ENCODE results near the gene MGRN1.

MGRN1 gene

DNA sequence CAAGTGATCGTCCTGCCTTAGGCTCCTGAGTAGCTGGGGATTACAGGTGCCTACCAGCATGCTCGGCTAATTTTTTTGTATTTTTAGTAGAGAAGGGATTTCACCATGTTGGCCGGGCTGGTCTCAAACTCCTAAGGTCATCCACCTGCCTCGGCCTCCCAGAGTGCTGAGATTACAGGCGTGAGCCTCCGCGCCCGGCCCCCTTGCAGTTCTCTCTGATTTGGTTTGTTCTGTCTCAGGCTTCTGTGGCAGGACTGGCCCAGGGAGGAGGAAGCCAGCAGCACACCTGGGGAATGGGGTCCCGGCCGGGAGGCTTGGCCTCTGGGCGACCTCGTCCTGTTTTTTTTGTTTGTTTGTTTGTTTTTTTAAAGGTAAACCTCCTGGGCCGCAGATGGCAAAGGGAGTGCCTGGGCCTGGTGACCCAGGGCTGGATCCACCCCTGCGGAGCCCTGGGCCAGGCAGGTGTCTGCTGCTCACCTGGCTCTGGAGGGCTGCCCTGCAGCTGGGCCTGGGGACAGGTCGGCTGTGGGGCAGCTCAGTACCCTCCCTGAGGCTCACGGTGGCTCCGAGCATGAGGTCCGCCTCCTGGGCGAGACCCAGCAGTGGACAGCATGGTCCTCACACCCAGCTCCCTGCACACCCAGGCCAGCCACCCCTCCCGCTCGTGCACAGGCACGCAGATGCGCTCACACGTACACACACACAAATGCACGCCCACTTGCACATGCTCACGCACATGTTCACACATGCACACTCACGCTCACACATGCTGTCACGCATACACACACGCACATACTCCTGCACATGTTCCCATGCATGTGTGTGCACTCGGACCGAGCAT lies 65.5 kb downstream of the MGRN1 start:
- no peak for DNase-seq

DNA sequence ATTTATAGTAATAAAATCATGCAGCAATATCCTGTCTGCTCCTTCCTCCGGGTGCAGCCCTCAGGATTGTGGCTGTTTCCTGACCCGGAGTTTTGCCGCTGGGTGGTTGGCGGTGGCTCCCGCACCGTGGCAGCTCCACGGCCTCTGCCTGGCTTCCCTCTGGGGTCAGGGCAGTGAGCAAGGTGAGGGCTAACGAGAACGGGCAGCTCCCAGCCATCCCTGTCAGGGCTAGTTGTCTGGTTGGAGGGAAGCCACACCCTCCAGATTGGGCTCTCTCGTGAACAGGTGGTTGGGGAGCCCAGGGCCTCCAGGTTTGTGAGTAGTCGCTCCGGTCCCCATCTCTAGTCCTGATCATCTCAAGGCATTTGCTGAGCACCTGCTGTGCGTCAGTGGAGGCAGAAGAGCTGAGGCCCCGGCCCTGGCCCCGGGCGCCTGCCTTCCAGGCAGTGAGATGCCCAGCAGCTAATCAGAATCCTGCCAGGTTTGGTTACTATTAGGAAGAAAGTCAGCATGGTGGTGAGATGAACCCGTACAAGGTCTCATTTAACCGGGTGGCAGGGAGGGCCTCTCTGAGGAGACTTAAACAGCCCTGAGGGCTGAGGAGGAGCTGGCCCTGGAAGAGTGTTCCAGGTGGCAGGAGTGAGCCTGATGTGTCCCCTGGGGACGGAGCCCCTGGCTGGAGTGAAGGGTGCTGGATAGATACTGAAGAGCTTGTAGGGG lies 66.5 kb downstream of the MGRN1 start:
- no peak for DNase-seq

DNA sequence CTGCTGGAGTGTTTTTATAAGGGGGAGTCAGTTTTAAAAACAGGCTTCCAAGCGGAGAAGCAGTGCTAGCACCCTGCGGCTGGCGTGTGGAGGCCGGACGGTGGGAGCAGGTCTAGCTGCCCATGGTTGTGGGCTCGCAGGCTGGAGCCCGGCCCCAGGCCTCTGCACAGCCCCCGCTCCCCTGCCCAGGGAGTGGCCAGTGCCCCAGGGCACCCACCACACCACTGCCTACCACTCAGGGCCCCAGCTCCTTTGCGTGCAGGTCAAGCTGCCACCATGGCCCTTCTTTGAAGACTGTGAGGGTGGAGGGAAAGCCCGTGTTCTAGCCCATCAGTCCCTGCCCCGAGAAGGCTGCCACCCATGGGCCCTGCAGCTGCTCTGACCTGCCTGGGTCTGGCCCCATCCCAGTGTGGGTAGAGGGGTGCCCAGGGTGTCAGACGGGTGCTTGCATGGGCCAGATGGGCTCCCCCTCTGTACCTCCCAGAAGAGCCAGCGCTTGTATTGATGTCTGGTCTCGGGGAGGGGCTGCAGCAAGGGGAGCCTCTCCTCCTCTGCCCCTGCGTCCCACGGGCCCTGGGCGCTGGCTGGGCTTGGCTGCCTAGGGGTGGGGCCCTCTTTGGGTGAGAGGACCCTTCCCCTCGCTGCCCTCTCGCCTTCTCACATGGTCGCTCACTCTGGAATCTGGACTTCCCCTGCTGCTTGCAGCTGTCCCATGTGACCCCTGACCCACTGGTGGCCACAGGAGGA lies 67.2 kb downstream of the MGRN1 start:
- DNase-seq: no peak

DNA sequence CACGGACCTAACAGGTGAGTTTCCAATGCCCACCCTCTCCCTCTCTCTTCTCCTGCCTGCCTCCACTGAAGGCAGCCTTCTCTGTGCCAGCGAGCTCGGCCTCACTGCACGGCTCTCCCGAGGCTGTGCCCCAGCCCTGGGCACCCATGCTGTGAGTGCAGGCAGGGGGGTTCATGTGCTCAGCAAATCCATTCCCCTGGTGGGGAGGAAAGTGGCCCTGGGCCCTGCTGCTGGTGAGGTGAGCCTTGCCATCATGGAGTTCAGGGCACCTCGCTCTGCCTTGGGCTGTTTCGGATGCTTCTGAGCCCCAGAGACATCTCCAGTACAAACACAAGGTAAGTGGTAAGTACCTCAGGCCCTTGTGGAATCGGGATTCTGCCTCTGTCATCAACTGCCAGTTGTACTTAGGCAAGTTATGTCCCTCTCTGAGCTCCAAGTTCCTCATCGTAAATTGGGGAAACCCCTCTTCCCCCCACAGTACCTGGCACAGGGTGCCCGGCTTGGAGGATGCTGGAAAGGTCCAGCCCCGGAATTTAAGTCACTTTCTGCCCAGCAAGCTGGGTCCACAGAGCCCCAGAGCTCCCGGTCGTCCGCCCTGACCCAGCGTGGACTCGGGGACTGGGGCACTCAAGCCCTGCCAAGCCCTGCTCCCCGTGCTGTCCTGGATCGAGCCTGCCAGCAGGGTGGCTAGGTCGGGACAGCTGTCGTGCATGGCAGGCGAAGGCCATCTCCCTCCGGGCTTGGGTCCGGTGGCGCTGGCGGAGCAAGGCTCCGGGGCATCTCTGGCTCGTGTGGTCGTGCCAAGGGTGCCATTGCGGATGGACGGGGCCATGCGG lies 68.1 kb downstream of the MGRN1 start:
- no peak for DNase-seq

DNA sequence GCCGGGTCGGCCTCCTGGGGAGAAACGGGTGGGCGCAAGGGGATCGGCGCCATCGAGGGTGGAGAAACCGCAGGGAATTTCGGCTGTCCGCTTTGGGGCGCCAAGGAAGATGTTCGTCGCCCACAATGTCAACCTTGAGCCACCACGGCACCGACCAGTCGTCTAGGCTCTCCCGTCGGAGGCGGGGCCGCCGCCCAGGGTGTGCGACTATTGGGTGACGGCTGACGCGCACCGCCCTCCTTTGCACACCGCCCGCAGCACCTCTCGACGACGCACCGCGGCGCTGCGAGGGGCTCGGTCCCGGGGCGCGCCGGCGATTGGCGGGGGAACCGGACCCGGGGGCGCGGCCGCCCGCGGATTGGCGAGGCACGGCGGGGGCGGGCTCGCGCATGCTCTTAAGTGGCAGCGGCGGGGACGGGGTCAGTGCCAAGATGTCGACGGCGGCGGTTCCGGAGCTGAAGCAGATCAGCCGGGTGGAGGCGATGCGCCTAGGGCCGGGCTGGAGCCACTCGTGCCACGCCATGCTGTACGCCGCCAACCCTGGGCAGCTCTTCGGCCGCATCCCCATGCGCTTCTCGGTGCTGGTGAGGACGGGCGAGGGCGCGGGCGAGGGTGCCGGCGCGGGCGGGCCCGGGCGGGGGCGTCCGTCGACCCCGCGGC lies 68.8 kb downstream of the MGRN1 start, which contains the start of gene NUDT16L1:
Gene NUDT16L1 (plus strand): TSS at position 267 of the 660 bp plus-strand sequence. CDS start 165 bp downstream, at position 432.
- DNase-seq: peak; percentile 97

DNA sequence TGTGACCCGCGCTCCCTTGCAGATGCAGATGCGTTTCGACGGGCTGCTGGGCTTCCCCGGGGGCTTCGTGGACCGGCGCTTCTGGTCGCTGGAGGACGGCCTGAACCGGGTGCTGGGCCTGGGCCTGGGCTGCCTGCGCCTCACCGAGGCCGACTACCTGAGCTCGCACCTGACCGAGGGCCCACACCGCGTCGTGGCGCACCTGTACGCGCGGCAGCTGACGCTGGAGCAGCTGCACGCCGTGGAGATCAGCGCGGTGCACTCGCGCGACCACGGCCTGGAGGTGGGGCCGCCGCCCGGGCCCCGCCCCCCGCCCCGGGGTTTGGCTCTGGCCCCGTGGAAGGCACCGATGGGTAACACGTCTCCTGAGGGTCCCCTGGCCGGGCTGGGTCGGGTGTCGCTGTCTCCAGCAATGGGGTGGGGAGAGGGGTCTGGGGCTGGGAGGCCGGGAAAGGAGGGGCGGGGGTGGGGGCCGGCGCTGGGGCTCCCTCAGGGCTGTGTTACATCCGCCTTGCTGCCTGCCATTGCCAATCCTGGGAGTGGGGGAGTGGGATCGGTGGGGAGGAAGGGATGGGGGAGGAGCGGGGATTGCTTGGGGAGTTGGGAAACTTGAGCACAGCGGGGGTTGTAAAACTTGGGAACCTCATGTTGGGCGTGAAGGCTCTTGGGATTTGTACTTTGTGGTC lies 69.5 kb downstream of the MGRN1 start:
- no peak for DNase-seq

DNA sequence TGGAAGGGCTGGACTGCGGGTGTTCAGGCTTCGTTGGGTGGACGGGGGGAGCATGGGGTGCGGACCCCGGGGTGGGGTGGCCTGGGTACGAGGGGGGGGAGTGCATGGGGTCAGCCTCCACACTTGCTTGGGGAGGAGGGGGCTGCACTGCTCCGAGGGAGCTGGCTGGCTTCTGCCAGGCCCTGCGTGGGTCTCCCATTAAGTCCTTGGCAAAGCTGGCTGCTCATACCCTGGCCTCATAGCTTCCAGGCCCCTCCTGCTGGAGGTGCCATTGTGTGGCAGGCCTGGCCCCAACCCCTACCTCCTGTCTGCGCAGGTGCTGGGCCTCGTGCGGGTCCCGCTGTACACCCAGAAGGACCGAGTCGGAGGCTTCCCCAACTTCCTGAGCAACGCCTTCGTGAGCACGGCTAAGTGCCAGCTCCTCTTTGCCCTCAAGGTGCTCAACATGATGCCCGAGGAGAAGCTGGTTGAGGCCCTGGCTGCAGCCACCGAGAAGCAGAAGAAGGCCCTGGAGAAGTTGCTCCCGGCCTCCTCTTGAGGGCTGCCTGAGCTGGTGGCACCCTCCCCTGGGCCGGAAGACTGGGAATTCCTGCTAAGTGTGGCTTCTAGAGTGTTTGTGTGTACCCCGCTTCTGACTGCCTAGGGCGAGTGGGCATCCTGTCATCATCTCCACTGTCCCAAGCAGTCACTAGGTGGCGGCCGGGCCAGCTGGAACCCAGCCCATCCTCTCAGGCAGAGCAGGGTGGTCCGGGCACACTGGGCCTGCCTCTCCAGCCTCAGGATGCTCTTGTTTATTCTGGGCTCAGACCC lies 70.2 kb downstream of the MGRN1 start:
- no peak for DNase-seq

DNA sequence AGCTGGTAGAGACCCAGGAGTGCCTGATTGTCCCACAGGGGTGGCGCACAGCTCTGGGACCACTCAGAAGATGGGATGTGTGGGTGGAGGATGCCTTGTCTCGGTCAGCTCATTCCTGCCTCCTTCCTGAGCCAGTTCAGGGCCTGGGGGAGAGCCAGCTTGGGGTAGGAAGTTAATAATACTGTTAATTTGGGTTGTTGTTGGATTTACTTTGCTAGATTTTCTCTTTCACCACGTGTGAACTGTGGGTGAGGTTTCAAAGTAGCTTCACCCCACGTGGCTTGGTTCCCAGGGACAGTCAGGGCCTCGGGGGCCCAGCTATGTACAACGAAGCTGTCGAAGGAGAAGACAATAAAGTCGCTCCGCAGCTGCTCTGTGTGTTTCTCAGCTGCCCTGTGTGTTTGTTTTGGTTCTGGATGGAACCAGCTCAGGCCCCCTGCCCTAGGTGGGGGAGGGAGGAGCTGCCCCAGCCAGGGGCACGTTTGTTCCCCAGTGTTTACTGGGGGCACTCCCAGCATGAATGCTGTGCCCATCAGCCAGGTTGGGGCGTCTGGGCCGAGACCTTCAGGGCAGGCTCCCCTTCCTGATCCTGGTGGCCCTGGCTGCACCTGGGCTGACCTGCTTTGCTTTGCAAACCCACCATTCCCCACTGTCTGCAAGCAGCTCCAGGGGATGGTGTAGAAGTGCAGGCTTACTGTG lies 71.0 kb downstream of the MGRN1 start:
- no peak for DNase-seq

DNA sequence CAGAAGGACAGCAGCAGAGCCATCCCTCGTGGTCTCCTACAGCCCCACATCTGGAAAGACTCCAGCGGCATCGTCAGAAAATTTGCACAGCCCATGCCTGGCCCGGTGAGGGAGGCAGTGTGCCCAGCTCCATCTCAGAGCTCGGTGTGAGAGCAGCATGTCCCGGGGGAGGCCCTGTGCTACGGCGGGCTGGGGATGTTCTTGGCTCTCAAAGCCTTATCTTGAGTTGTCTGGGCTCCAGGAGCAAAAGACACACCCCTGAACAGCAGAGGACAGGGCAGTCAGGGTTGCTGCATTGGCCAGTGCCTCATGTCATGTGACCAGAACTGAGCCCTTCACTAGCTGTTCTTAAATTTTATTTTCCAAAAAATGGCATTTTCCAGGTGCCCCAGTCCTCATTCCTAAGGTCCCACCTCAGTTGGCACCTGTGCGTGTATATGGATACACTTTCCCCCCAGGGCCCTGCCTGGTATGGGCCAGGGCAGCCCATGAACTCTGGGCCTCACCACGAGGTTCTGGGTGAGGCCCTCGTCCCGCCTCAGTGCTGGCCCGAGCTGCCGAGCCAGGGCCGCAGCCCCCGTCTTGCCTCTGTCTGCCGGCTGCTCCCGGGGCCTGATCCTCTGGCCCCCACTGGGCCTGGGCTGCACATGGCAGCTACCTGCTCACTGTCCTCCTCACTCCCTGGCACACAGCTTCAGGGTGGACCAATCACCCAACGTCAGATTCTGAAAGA lies 71.7 kb downstream of the MGRN1 start:
- no peak for DNase-seq

DNA sequence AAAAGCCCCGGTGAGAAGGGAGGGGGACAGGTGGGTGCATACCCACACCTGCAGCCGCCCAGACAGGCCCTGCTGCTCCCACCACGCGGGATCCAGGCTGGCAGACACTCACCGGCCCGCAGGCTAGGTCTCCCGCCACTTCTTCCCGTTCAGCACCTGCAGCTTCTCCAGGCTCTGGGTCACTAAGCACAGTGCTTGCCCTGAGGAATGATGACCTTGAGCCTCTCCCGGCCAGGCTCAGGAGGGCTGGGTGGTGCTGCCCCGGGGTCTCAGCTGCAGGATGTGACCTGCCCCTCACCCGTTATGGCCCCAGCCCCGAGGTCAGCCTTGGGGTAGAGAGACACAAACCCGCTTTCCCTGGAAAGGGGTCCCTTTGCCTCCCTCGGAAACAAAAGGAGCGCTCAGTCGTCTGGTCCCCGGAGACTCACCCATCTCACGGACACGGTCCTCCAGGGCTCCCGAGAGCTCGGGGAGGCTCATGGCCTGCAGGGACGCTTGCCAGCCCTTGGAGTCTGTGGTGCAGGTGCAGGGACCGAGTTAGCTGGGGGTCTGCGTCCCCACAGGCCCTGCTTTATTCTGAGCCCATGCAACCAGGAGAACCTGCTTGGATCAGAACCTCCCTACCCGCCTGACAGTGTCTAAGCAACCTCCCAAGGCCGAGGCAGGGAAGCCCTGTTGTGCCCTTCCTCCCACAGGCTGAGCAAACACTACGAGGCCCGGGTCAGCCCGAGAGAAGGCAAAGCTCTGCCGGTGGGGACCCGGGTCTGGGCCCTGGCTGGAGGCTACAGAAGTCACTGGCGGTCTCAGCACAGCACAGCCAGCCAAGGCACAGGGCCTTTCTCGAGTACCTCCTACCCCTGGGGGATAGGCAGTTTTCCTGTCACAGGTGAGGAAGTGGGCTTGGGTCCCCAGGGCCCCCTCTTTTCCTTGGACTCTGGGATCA lies 72.5 kb downstream of the MGRN1 start:
- no peak for DNase-seq

DNA sequence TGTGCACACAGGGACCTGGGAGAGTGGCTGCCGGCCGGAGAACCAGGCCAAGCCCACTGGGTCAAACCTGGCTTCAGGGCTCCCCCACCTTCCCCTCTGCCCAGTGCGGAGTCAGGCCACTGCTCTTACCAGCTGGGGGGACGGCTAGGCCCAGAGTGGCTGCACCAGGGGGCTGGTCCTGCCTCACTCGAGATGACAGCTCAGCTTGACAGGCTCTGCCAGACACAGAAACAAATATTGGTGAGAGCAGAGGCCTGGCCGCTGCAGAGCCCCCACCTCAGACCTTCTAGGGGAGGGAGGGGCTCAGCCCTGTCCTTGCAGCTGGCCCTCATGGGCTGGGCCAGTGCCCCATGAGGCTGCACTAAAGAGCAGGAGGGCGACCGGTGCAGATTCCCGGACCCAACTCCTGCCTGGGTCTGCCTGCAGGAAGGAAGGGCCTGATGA lies 73.2 kb downstream of the MGRN1 start:
- DNase-seq: no peak

DNA sequence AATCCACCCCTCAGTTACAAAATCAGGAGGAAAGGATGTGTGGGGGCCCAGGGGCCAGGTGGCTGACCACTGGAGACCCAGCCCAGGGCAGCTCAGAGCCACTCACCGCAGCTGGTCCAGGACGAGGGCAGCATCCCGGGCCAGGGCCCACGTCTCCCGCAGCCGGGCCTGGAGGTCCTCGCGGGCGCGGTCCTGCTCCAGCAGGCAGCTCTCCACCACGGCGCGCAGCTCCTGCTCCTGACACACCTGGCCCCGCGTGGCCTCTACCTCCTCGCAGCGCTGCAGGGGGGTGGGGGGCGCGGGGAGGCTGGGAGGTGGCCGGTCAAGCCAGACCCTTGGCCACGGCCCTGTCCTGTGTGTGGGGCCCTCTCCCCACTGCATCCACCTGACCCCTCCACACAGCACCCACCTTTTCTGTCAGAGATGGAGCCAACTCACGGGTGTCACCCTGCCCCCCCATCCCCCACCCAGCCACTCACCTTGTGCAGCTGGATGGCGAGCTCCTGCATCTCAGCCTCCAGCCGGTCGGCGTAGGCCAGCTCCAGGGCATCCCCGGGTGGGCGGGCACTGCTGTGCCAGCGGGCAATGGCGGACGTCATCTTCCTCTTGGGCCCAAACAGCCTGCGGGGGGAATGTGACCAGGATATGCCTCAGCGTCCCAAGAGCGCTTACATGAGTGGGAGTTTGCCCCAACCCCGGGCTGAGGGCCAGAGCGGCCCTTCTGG lies 73.9 kb downstream of the MGRN1 start:
- no peak for DNase-seq

DNA sequence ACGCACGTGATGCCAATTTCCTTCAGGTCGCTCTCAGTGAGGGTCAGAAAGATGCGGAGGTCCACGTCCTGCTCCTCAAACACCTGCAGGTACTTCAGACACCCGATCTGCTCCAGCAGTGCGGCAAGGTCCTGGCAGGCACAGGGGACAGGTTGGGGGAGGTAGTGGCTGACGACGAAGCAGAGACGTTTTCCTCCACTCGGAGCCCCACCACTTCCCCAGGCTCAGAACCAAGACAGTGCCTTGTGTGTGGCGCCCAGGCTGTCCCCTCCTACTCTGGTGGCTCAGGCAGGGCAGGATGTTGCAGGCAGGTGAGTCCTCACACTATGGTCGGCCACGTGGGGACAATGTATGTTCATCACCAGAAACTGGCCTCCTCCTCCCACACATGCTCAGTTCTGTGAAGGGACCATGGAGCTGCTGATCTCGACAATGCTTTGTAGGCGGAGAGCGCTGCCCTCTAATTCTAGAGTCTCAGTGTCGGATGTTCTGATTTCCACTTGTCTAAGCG lies 74.5 kb downstream of the MGRN1 start:
- no peak for DNase-seq

DNA sequence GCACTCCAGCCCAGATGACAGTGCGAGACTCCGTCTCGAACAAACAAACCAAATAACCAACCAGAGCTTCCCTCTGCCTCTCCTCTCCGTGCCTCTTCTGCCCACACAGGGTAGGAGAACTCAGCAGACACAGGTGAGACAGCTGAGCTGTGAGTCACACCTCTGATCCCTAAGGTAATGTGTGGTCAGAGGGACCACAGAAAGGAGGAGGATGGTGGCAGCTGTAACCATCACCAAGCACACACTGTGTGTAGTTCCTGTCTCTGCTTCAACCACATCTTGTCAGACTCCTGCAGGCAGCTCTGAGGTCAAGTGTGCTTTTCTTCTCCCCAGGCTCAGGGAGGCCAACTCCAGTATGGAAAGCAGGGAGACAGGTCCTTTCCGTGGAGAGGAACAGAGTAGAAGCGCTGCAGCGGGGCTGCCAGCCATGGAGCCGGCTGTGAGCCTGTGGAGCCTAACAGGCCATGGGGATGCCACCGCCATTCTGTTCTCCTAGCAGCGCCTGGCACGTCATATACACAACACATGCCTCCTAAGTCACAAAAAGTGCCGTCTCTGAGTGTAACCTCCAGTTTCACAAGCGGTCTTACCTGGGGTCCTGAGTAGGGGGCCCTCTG lies 75.9 kb downstream of the MGRN1 start:
- no peak for DNase-seq

DNA sequence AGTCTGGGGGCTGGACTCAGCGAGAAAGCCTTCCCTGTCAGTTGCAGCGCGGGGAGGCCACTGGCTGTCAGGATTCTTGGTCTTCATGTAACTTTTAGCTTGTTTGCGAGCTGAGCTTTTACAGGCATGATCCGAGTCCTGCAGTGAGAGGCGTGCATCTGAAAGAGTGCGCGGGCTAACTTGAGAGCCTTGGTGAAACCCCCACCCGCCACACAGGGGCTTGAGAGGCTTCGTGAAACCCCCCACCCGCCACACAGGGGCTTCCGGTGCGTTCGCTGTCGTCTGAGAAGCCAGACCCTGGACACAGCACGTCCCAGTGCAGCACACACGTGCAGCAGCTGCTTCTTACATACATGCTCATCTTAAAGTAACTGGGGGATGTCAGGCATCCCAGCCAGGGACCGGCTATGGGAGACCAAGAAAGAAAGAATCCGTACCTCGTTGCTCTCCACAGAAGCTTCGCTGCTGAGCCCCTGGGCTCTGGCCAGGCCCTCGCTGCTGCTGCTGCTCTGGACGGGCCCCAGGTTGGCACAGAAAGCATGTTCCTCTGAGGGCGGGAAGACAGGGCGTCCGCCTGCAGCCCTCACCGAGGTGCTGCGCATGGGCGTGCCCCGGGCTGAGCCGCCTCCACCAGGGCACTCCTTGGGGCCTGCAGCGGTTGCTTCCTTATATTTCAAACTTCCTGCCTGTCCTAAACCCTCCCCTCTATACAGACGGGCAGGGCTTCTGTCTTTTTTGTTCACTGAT lies 76.5 kb downstream of the MGRN1 start:
- DNase-seq: no peak
